ENCODE measurements around the gene VAV3.

DNA sequence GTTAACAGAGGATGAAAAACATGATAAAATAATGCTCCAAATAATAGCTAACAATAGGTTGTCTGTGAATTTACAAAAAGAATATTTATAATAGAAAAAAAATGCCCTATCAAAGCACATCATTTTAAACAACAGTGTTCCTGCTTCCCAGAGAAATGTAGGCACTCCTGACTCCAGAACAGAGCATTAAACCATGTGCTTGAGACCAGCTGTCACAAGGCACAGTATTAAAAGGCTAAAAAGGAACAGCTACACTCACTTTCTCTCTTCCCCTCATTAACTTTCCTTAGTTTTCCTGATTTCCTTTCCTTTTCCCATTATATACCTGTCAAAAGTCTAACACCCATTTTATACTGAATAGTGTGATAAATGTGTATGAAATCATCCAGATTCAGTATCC is 10.9 kb downstream of the VAV3 start:
- no peak for TF ChIP-seq EZH2 (IDR thresholded peaks at IDR 0.05; ENCODE audit: low read length, missing control alignments)
- TF ChIP-seq, protein P1, sequence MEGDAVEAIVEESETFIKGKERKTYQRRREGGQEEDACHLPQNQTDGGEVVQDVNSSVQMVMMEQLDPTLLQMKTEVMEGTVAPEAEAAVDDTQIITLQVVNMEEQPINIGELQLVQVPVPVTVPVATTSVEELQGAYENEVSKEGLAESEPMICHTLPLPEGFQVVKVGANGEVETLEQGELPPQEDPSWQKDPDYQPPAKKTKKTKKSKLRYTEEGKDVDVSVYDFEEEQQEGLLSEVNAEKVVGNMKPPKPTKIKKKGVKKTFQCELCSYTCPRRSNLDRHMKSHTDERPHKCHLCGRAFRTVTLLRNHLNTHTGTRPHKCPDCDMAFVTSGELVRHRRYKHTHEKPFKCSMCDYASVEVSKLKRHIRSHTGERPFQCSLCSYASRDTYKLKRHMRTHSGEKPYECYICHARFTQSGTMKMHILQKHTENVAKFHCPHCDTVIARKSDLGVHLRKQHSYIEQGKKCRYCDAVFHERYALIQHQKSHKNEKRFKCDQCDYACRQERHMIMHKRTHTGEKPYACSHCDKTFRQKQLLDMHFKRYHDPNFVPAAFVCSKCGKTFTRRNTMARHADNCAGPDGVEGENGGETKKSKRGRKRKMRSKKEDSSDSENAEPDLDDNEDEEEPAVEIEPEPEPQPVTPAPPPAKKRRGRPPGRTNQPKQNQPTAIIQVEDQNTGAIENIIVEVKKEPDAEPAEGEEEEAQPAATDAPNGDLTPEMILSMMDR (conservative IDR thresholded peaks at IDR 0.05 in 1 of 2, IDR thresholded peaks at IDR 0.05 in 1 of 2; ENCODE audit: low read depth in 1 of 2, low read length in 2 of 2): no peak

All from fibroblast of lung (primary cell).